H9 (cell line): ENCODE measurements around the gene THAP11. TPM values are rescaled to one million over a fixed set of nuclear protein-coding genes. Genes with fewer than 3 reads are reported as not detected.
A peak's percentile ranks its signal among the peaks of the same experiment; 100 is the strongest.

Experiments used
- DNase-seq: peaks from one replicate; pipeline ENCODE4 v3.0.0-alpha.2; 2017
- H2AFZ ChIP-seq: one replicate; pipeline ENCODE4 v1.6.1; 2013; ENCODE audit warnings: mild to moderate bottlenecking, low read length, control low read depth, moderate library complexity
- H2AK5ac ChIP-seq: 2 replicates; pipeline ENCODE4 v1.6.1; 2013; ENCODE audit warnings: low read length, control low read depth, mixed read lengths; ENCODE audit not compliant: insufficient read length
- H2BK120ac ChIP-seq: one replicate; pipeline ENCODE4 v1.6.1; 2013; ENCODE audit warnings: low read depth, mild to moderate bottlenecking, low read length, control low read depth, inconsistent platforms; ENCODE audit not compliant: poor library complexity, severe bottlenecking
- H2BK12ac ChIP-seq: 2 replicates; pipeline ENCODE4 v1.6.1; 2013; ENCODE audit warnings: low read length, control low read depth, mixed read lengths, low read depth; ENCODE audit not compliant: insufficient read length
- H2BK15ac ChIP-seq: 2 replicates; pipeline ENCODE4 v1.6.1; 2013; ENCODE audit warnings: low read depth, low read length, control low read depth
- H2BK20ac ChIP-seq: one replicate; pipeline ENCODE4 v1.6.1; 2013; ENCODE audit warnings: low read depth, mild to moderate bottlenecking, low read length, control low read depth, inconsistent platforms; ENCODE audit not compliant: poor library complexity, severe bottlenecking
- H2BK5ac ChIP-seq: 2 replicates; pipeline ENCODE4 v1.6.1; 2013; ENCODE audit warnings: low read length, control low read depth, mixed read lengths; ENCODE audit not compliant: insufficient read length
- H3K14ac ChIP-seq: 2 replicates; pipeline ENCODE4 v1.6.1; 2013; ENCODE audit warnings: low read length, control low read depth; ENCODE audit not compliant: insufficient read depth
- H3K18ac ChIP-seq: 2 replicates; pipeline ENCODE4 v1.6.1; 2013; ENCODE audit warnings: low read depth, mild to moderate bottlenecking, mixed read lengths, low read length, control low read depth; ENCODE audit not compliant: insufficient read length
- H3K23ac ChIP-seq: 2 replicates; pipeline ENCODE4 v1.6.1; 2013; ENCODE audit warnings: low read length, control low read depth, mixed read lengths, low read depth; ENCODE audit not compliant: insufficient read length
- H3K23me2 ChIP-seq: 2 replicates; pipeline ENCODE4 v1.6.1; 2013; ENCODE audit warnings: low read depth, mild to moderate bottlenecking, mixed read lengths, low read length, control low read depth; ENCODE audit not compliant: insufficient read length, poor library complexity, severe bottlenecking
- H3K27ac ChIP-seq: 2 replicates; pipeline ENCODE4 v1.5.1; 2013; ENCODE audit warnings: low read length, control low read depth, mixed read lengths, low read depth; ENCODE audit not compliant: insufficient read length
- H3K27me3 ChIP-seq: 2 replicates; pipeline ENCODE4 v1.6.1; 2013; ENCODE audit warnings: low read length, control low read depth, inconsistent platforms; ENCODE audit not compliant: insufficient read depth
- H3K4ac ChIP-seq: 2 replicates; pipeline ENCODE4 v1.6.1; 2013; ENCODE audit warnings: low read depth, mild to moderate bottlenecking, control low read depth, inconsistent platforms, low read length, moderate library complexity
- H3K4me1 ChIP-seq: 2 replicates; pipeline ENCODE4 v1.6.1; 2013; ENCODE audit warnings: low read length, control low read depth, inconsistent platforms; ENCODE audit not compliant: insufficient read depth
- H3K4me2 ChIP-seq: 2 replicates; pipeline ENCODE4 v1.6.1; 2013; ENCODE audit warnings: low read length, control low read depth, mixed read lengths; ENCODE audit not compliant: insufficient read length, insufficient read depth
- H3K56ac ChIP-seq: 2 replicates; pipeline ENCODE4 v1.6.1; 2013; ENCODE audit warnings: low read depth, mild to moderate bottlenecking, mixed read lengths, low read length, control low read depth; ENCODE audit not compliant: insufficient read length
- H3K79me1 ChIP-seq: 2 replicates; pipeline ENCODE4 v1.6.1; 2013; ENCODE audit warnings: low read depth, mild to moderate bottlenecking, moderate library complexity, low read length, control low read depth, inconsistent platforms; ENCODE audit not compliant: insufficient read depth, poor library complexity, severe bottlenecking
- H3K79me2 ChIP-seq: 2 replicates; pipeline ENCODE4 v1.6.1; 2013; ENCODE audit warnings: low read length, control low read depth, inconsistent platforms; ENCODE audit not compliant: insufficient read depth
- H3K9ac ChIP-seq: 2 replicates; pipeline ENCODE4 v1.6.1; 2013; ENCODE audit warnings: low read length, control low read depth, mixed read lengths; ENCODE audit not compliant: insufficient read length; ENCODE audit errors: extremely low read depth
- H3K9me3 ChIP-seq: one replicate; pipeline ENCODE4 v1.6.1; 2013; ENCODE audit warnings: low read depth, low read length, inconsistent platforms; ENCODE audit not compliant: control insufficient read depth
- H3T11ph ChIP-seq: one replicate; pipeline ENCODE4 v1.6.1; 2013; ENCODE audit warnings: mild to moderate bottlenecking, low read length, control low read depth, inconsistent platforms
- H4K20me1 ChIP-seq: one replicate; pipeline ENCODE4 v1.6.1; 2013; ENCODE audit not compliant: control insufficient read depth, insufficient read length, insufficient read depth
- H4K5ac ChIP-seq: 2 replicates; pipeline ENCODE4 v1.6.1; 2013; ENCODE audit warnings: low read depth, mild to moderate bottlenecking, mixed read lengths, low read length, control low read depth; ENCODE audit not compliant: insufficient read length
- H4K8ac ChIP-seq: replicated peaks from 2 replicates; pipeline ENCODE4 v1.6.1; 2013; ENCODE audit warnings: low read length, control low read depth, mixed read lengths, low read depth; ENCODE audit not compliant: insufficient read length
- H4K91ac ChIP-seq: 2 replicates; pipeline ENCODE4 v1.6.1; 2013; ENCODE audit warnings: low read depth, mild to moderate bottlenecking, moderate library complexity, mixed read lengths, low read length, control low read depth; ENCODE audit not compliant: insufficient read length
- H3K27ac Mint-ChIP-seq, 3 experiments: 2 replicates in 2 of 3; 3 replicates in 1 of 3; pipeline ENCODE4 v1.8.0; 2020 to 2021; ENCODE audit warnings: mixed read lengths in 3 of 3, mild to moderate bottlenecking in 1 of 3, moderate library complexity in 1 of 3
- H3K27me3 Mint-ChIP-seq: 2 replicates; pipeline ENCODE4 v1.8.0; 2021; ENCODE audit warnings: low read depth, mild to moderate bottlenecking, moderate library complexity, mixed read lengths
- H3K36me3 Mint-ChIP-seq, 3 experiments: 2 replicates in 2 of 3; 3 replicates in 1 of 3; pipeline ENCODE4 v1.8.0; 2020 to 2021; ENCODE audit warnings: low read depth in 3 of 3, mixed read lengths in 3 of 3; ENCODE audit not compliant: insufficient read depth in 1 of 3
- H3K4me1 Mint-ChIP-seq, 2 experiments: 2 replicates each; pipeline ENCODE4 v1.8.0; 2020; ENCODE audit warnings: mixed read lengths in 2 of 2
- H3K4me3 Mint-ChIP-seq, 2 experiments: 2 replicates in 1 of 2; 3 replicates in 1 of 2; pipeline ENCODE4 v1.8.0; 2020 to 2021; ENCODE audit warnings: mild to moderate bottlenecking in 2 of 2, mixed read lengths in 2 of 2, moderate library complexity in 1 of 2
- H3K9me3 Mint-ChIP-seq, 2 experiments: 2 replicates in 1 of 2; 3 replicates in 1 of 2; pipeline ENCODE4 v1.8.0; 2020; ENCODE audit warnings: mild to moderate bottlenecking in 2 of 2, mixed read lengths in 2 of 2, moderate library complexity in 1 of 2
- WGBS: extraction: QIAGEN DNeasy Blood & Tissue Kit; methylation state at CpG from one replicate; pipeline ENCODE4 v1.1.7; 2013; ENCODE audit warnings: missing lambda C conversion rate, low lambda C conversion rate, mixed read lengths; ENCODE audit not compliant: insufficient read length; ENCODE audit errors: extremely low coverage; 5-methylcytosine and 5-hydroxymethylcytosine counted together
- total RNA-seq: library from RNA; stranded (reverse); gene quantifications from 2 replicates; pipeline ENCODE4 v1.2.1, GENCODE V29; 2021
- TF ChIP-seq, protein P1 (sequence below): fragments of 200-600 bp; sonication (generic); conservative IDR thresholded peaks from 3 replicates; pipeline ENCODE4 v1.8.0; 2021; ENCODE audit warnings: antibody characterized with exemption, mild to moderate bottlenecking

Gene THAP11
- total RNA-seq, 1 experiment from 2014 or later = 48.9 TPM

GRCh38 chr16:67892899-67893742 lies 51.0 kb downstream of the THAP11 start, which contains the start of gene PSKH1:
TSS of gene PSKH1 (plus strand) at chr16:67893254. CDS start at chr16:67908750, 15,496 bp downstream.
- Histone ChIP-seq H3K14ac (peak within 1 kb of the TSS; percentile 86), H3K56ac (no peak within 1 kb of the TSS), H2BK120ac (no peak within 1 kb of the TSS), H2AK5ac (no peak within 1 kb of the TSS), H2BK12ac (no peak within 1 kb of the TSS), H4K20me1 (no peaks in the 10 kb centered on the region), H3K79me2 (peaks cover 8% of the 10 kb centered on the region; the same call in 1 of the 2 replicates), H2BK15ac (no peak within 1 kb of the TSS), H3K9me3 (no peaks in the 10 kb centered on the region), H2BK5ac (no peak within 1 kb of the TSS), H4K91ac (peak within 1 kb of the TSS; percentile 11), H3K9ac (peak within 1 kb of the TSS; percentile 89), H2AFZ (no peak within 1 kb of the TSS), H3K18ac (peak within 1 kb of the TSS; percentile 59), H3K27me3 (no peaks in the 10 kb centered on the region), H3K27ac (no peak within 1 kb of the TSS), H3K79me1 (peaks cover 7% of the 10 kb centered on the region), H3K23ac (no peak within 1 kb of the TSS), H3K4me2 (peak within 1 kb of the TSS; percentile 75), H4K5ac (no peak within 1 kb of the TSS), H3K4me1 (no peaks in the 10 kb centered on the region), H2BK20ac (no peak within 1 kb of the TSS), H3K4ac (no peak within 1 kb of the TSS), H3T11ph (no peak within 1 kb of the TSS), H3K23me2 (peaks cover 6% of the 10 kb centered on the region), H4K8ac (no peak within 1 kb of the TSS)
- TF ChIP-seq, protein P1, sequence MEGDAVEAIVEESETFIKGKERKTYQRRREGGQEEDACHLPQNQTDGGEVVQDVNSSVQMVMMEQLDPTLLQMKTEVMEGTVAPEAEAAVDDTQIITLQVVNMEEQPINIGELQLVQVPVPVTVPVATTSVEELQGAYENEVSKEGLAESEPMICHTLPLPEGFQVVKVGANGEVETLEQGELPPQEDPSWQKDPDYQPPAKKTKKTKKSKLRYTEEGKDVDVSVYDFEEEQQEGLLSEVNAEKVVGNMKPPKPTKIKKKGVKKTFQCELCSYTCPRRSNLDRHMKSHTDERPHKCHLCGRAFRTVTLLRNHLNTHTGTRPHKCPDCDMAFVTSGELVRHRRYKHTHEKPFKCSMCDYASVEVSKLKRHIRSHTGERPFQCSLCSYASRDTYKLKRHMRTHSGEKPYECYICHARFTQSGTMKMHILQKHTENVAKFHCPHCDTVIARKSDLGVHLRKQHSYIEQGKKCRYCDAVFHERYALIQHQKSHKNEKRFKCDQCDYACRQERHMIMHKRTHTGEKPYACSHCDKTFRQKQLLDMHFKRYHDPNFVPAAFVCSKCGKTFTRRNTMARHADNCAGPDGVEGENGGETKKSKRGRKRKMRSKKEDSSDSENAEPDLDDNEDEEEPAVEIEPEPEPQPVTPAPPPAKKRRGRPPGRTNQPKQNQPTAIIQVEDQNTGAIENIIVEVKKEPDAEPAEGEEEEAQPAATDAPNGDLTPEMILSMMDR = no peak
- no CpG with 5 or more reads among the region's 90 CpGs for WGBS
- peaks cover 15 to 16% of the 10 kb centered on the region in 2 experiments for H3K4me1 Mint-ChIP-seq
- peak within 1 kb of the TSS; percentile 95 to 98 for H3K4me3 Mint-ChIP-seq
- no peaks in the 10 kb centered on the region for H3K9me3 Mint-ChIP-seq
- H3K27ac Mint-ChIP-seq = peak within 1 kb of the TSS; percentile 95 to 98 (median 96); a peak in 6 of 7 replicates
- no peaks in the 10 kb centered on the region for H3K36me3 Mint-ChIP-seq
- peak; percentile 98 for DNase-seq
- H3K27me3 Mint-ChIP-seq = no peaks in the 10 kb centered on the region

Other genes starting within 250 kb of the THAP11 start
- 57.7 and 58.5 TPM in 2 replicates for gene CARMIL2, start 197.2 kb upstream of the THAP11 start, total RNA-seq
- gene ACD, start 182.1 kb upstream of the THAP11 start, total RNA-seq = 34.1 and 38.2 TPM in 2 replicates
- 10.8 and 11.2 TPM in 2 replicates for gene PARD6A, start 181.4 kb upstream of the THAP11 start, total RNA-seq
- gene ENKD1, start 175.6 kb upstream of the THAP11 start, total RNA-seq = 7.9 and 9.5 TPM in 2 replicates
- gene C16orf86, start 175.5 kb upstream of the THAP11 start, total RNA-seq = 0.75 and 1.5 TPM in 2 replicates
- gene GFOD2, start 123.0 kb upstream of the THAP11 start, total RNA-seq = 20.1 and 21.8 TPM in 2 replicates
- gene RANBP10, start 35.8 kb upstream of the THAP11 start, total RNA-seq = 15.5 and 15.6 TPM in 2 replicates
- 1.1 and 1.3 TPM in 2 replicates for gene TSNAXIP1, start 35.4 kb upstream of the THAP11 start, total RNA-seq
- gene NUTF2, start 4.6 kb downstream of the THAP11 start, total RNA-seq = 190 and 198 TPM in 2 replicates
- gene CENPT, start 5.4 kb downstream of the THAP11 start, total RNA-seq = 60.9 and 65.9 TPM in 2 replicates
- 99.5 and 106 TPM in 2 replicates for gene EDC4, start 30.7 kb downstream of the THAP11 start, total RNA-seq
- 2.0 and 2.7 TPM in 2 replicates for gene NRN1L, start 42.6 kb downstream of the THAP11 start, total RNA-seq
- 28.6 and 29.1 TPM in 2 replicates for gene PSKH1, start 50.9 kb downstream of the THAP11 start, total RNA-seq
- 2.7 and 3.3 TPM in 2 replicates for gene CTRL, start 89.5 kb downstream of the THAP11 start, total RNA-seq
- gene PSMB10, start 94.5 kb downstream of the THAP11 start, total RNA-seq = 24.5 and 25.7 TPM in 2 replicates
- 17.7 and 17.8 TPM in 2 replicates for gene LCAT, start 101.8 kb downstream of the THAP11 start, total RNA-seq
- gene SLC12A4, start 126.3 kb downstream of the THAP11 start, total RNA-seq = 46.7 and 51.1 TPM in 2 replicates
- gene DPEP3, start 138.2 kb downstream of the THAP11 start, total RNA-seq = 0.59 and 0.68 TPM in 2 replicates
- not detected in 2 replicates for gene DPEP2, start 157.2 kb downstream of the THAP11 start, total RNA-seq
- not detected in 2 replicates for gene DPEP2NB, start 173.6 kb downstream of the THAP11 start, total RNA-seq
- 21.8 and 22.9 TPM in 2 replicates for gene DDX28, start 180.9 kb downstream of the THAP11 start, total RNA-seq
- gene DUS2, start 181.0 kb downstream of the THAP11 start, total RNA-seq = 26.0 and 28.5 TPM in 2 replicates
- gene NFATC3, start 243.1 kb downstream of the THAP11 start, total RNA-seq = 31.6 and 33.0 TPM in 2 replicates